ENCODE data around the gene HHIPL1. TPM values are rescaled to one million over a fixed set of nuclear protein-coding genes. Genes with fewer than 3 reads are reported as not detected.

Gene HHIPL1
- total and polyA plus RNA-seq, 2 donors (not counting 3 experiments of a cell fraction or from before 2014, with no cell fraction given): 1.3 to 2.1 TPM

DNA sequence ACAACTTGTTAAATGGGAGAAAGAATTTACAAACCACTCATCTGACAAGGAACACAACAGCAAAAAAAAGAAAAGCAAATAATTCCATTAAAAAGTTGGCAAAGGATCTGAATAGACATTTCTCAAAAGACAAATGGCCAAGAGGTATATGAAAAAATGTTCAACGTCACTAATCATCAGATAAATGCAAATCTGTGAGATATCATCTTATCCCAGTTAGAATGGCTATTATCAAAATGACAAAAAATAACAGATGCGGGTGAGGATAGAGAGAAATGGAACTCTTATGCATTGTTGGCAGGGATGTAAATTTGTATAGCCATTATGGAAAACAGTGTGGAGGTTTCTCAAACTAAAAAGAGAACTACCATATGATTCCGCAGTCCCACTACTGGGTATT is 69.0 kb downstream of the HHIPL1 start:
- no peak overlapping the region for H2AFZ ChIP-seq (ENCODE audit: low read depth, low read length)
- H3K36me3 ChIP-seq (ENCODE audit: control insufficient read depth in 2 of 2, extremely low read depth in 1 of 2, insufficient read depth in 2 of 2, low read length in 2 of 2): no peaks in the 10 kb centered on the region
- no peaks in the 10 kb centered on the region for H4K20me1 ChIP-seq (replicated peaks; ENCODE audit: control insufficient read depth, extremely low read depth, insufficient read depth, low read length)
- dilution Hi-C loops (cut with MboI; ENCODE audit: extremely low pct_ligation_motif_present, low sequenced_read_pairs): no loop called here
- FAIRE-seq: no peak
- no peak for TF ChIP-seq JUN (IDR thresholded peaks at IDR 0.05; ENCODE audit: borderline replicate concordance, insufficient read depth, insufficient read length, low read depth)
- no peak for TF ChIP-seq POLR2AphosphoS5 (IDR thresholded peaks at IDR 0.05; ENCODE audit: insufficient read depth, low read depth, low read length)
- no peak for TF ChIP-seq MAX (IDR thresholded peaks at IDR 0.05; ENCODE audit: insufficient read depth, insufficient read length)
- TF ChIP-seq CTCF (IDR thresholded peaks at IDR 0.05; ENCODE audit: extremely low read depth in 1 of 2, insufficient read depth in 1 of 2, low read depth in 1 of 2, low read length in 2 of 2): no peak
- no peak for TF ChIP-seq EZH2 (IDR thresholded peaks at IDR 0.05; ENCODE audit: borderline replicate concordance, low read depth, low read length, severe bottlenecking)
- no peak for TF ChIP-seq POLR2A (IDR thresholded peaks at IDR 0.05; ENCODE audit: low read depth, low read length)
- POLR2A ChIA-PET: no interaction called here
- H3K27ac ChIP-seq (ENCODE audit: insufficient read depth, low read depth, low read length): no peak overlapping the region
- intact Hi-C loops (cut with micrococcal nuclease): no loop called here
- no TSS peak for BruUV-seq (replicated peaks)
- CTCF ChIA-PET: no interaction called here
- no peak overlapping the region for H3K9ac ChIP-seq (replicated peaks; ENCODE audit: extremely low read depth, insufficient read depth, low read length)
- no peaks in the 10 kb centered on the region for H3K79me2 ChIP-seq (ENCODE audit: control insufficient read depth, insufficient read depth, low read length)
- no peak overlapping the region for H3K4me3 ChIP-seq (replicated peaks in 1 of 3; ENCODE audit: insufficient read depth in 1 of 3, low read depth in 1 of 3, low read length in 3 of 3)
- no peaks in the 10 kb centered on the region for H3K4me1 ChIP-seq (ENCODE audit: control insufficient read depth, extremely low read depth, insufficient read depth, low read length)
- H3K27me3 ChIP-seq (ENCODE audit: control insufficient read depth in 2 of 2, insufficient read depth in 2 of 2, low read length in 2 of 2): peaks cover 9 to 27% of the 10 kb centered on the region in 2 experiments
- no peaks in the 10 kb centered on the region for H3K9me3 ChIP-seq (replicated peaks; ENCODE audit: control insufficient read depth, insufficient read depth, low read length)
- no peak for DNase-seq (ENCODE audit: low read depth, low spot score)
- no peaks in the 10 kb centered on the region for H3K9me1 ChIP-seq (replicated peaks; ENCODE audit: control insufficient read depth, extremely low read depth, insufficient read depth, low read length)
- H3K4me2 ChIP-seq (ENCODE audit: insufficient read depth, low read length): no peak overlapping the region

All from endothelial cell of umbilical vein (primary cell).